Rectal smooth muscle tissue (tissue), 1 donor: ENCODE results near the gene ATP6V1G1.
A peak's percentile ranks its signal among the peaks of the same experiment; 100 is the strongest.

ENCODE experiments used
- H3K27ac ChIP-seq: one replicate; pipeline ENCODE4 v1.7.0; 2013; ENCODE audit warnings: low read depth, low read length, inconsistent platforms
- H3K27me3 ChIP-seq: one replicate; pipeline ENCODE4 v1.7.0; 2013; ENCODE audit warnings: low read length; ENCODE audit not compliant: control insufficient read depth, insufficient read depth
- H3K36me3 ChIP-seq: one replicate; pipeline ENCODE4 v1.7.0; 2013; ENCODE audit warnings: low read length; ENCODE audit not compliant: control insufficient read depth, insufficient read depth
- H3K4me1 ChIP-seq: one replicate; pipeline ENCODE4 v1.7.0; 2013; ENCODE audit warnings: low read length; ENCODE audit not compliant: control insufficient read depth, insufficient read depth
- H3K4me3 ChIP-seq: one replicate; pipeline ENCODE4 v1.7.0; 2013; ENCODE audit warnings: low read length
- H3K9ac ChIP-seq: one replicate; pipeline ENCODE4 v1.7.0; 2013; ENCODE audit warnings: low read length

The ATP6V1G1 gene, protein sequence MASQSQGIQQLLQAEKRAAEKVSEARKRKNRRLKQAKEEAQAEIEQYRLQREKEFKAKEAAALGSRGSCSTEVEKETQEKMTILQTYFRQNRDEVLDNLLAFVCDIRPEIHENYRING

DNA sequence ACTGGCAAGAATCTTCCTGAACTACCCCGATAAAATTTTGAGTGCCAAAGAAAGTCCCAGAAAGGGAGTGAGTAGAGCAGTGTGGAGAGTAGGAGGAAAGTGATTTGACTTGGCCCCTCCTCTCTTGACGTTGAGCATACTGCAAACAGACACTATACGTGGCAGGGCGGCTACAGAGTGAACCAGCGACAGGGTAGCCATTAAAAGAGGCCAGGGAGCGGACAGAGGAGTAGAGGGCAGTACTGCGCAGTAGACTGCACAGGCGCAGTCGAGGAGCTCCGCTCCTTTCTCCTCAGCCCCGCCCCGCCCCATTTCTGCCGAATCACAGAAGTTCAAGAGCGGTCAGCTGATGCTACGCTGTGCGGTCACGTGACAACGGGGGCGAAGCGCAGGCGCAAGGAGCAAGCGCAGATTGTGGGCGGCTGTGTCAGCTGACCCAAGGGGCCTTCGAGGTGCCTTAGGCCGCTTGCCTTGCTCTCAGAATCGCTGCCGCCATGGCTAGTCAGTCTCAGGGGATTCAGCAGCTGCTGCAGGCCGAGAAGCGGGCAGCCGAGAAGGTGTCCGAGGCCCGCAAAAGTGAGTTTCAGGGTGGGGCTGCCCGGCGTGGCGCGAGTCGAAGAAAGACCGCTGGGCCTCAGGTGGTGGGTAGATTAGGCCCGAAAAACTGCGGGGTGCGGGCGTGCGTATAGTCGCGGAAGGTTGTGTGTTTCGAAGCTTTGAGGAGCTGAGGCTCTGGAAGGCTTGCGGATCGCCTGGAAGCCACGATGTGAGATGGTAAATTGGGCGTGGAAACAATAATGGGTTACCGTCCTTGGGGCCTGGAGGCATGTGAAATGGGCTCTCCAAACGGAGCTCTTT is at the start of gene ATP6V1G1:
ATP6V1G1 (plus strand) TSS at position 425 of the 858 bp plus-strand sequence; CDS start at position 495, 70 bp downstream.
- H3K4me1 ChIP-seq = peaks cover 19% of the 10 kb centered on the region
- peak within 1 kb of the TSS; percentile 54 for H3K9ac ChIP-seq
- peak within 1 kb of the TSS; percentile 64 for H3K4me3 ChIP-seq
- no peaks in the 10 kb centered on the region for H3K27me3 ChIP-seq
- no peaks in the 10 kb centered on the region for H3K36me3 ChIP-seq
- peak within 1 kb of the TSS; percentile 96 for H3K27ac ChIP-seq

GRCh38 chr9:114538241-114538640 is 49.3 kb upstream of the ATP6V1G1 start:
- Histone ChIP-seq H3K9ac (no peak overlapping the region), H3K4me1 (no peaks in the 10 kb centered on the region), H3K36me3 (no peaks in the 10 kb centered on the region), H3K27me3 (no peaks in the 10 kb centered on the region), H3K27ac (no peak overlapping the region), H3K4me3 (no peak overlapping the region)

DNA sequence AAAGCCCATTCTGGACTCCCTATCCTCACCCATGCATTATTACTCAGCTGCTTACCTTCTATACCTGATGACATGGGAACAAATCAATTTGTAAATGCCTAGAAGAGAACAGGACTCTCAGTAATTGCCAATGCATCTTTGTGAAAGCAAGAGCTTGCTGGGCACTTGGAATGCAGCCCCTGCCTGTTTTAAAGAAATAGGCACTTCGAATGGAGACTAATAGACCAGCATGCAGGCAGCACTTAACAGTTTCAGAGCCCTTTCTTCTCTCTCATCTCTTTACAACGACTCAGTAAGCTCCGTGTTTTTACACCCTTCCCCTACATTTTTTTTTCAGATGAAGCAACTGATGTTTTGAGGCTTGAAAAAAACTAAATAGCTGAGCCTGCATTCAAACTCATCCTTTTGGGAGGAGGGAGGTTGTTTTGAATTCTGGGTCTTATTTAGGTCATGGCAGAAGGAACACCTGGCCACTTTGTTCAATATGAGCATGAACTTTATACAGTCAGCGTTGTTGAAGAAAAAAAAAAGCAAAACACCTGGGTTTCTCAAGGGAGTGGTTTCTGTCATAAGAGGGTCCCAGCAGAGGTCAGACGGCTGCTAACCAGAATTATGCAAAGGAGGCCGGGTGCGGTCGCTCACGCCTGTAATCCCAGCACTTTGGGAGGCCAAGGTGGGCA is 47.7 kb upstream of the ATP6V1G1 start:
- no peaks in the 10 kb centered on the region for H3K27me3 ChIP-seq
- H3K4me3 ChIP-seq = no peak overlapping the region
- no peak overlapping the region for H3K27ac ChIP-seq

GRCh38 chr9:114545055-114545454 is 42.5 kb upstream of the ATP6V1G1 start:
- Histone ChIP-seq H3K27me3 (no peaks in the 10 kb centered on the region), H3K36me3 (no peaks in the 10 kb centered on the region), H3K27ac (no peak overlapping the region), H3K4me1 (no peaks in the 10 kb centered on the region), H3K4me3 (no peak overlapping the region), H3K9ac (no peak overlapping the region)

More for the DNA sequence above, 47.7 kb upstream of the ATP6V1G1 start:
- Histone ChIP-seq H3K36me3 (no peaks in the 10 kb centered on the region), H3K4me1 (no peaks in the 10 kb centered on the region), H3K9ac (no peak overlapping the region)

- Histone ChIP-seq H3K4me1 (no peaks in the 10 kb centered on the region), H3K27ac (no peak overlapping the region), H3K27me3 (no peaks in the 10 kb centered on the region), H3K4me3 (no peak overlapping the region), H3K36me3 (no peaks in the 10 kb centered on the region), H3K9ac (no peak overlapping the region)
These were observed 40.7 kb upstream of the ATP6V1G1 start for GRCh38 chr9:114546851-114547250.

DNA sequence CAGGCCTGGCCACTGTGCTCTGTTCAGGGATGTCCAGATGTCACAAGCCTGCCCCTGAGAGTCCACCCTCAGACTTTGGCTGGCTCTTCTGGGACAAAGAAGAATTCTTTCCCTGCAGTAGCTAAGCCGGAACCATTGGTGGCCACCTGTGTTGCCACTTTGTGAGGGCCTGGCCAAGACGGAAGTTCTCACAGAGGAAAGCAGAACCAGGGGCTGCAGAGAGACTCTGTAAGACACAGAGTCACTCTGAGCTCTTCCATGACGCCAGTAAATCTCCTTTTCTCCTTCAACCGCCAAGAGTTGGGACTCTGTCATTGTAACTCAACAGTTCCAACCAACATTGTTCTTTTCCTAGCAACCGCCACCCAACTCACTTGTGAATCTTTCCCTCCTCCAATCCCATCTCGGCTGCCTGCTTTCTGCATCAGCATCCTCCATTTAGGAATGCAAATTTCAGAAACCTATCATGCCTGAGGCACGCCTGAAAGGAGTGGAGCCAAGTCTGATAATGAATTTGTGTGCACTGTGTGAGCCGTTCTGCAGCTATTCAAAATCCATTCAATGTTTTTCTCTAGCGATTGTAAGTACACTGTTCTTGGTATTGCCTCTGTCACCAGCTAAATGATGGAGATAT is 37.8 kb upstream of the ATP6V1G1 start:
- H3K36me3 ChIP-seq = no peaks in the 10 kb centered on the region
- peaks cover 2% of the 10 kb centered on the region for H3K4me1 ChIP-seq
- H3K9ac ChIP-seq = no peak overlapping the region
- no peak overlapping the region for H3K27ac ChIP-seq
- no peak overlapping the region for H3K4me3 ChIP-seq
- no peaks in the 10 kb centered on the region for H3K27me3 ChIP-seq

- H3K27me3 ChIP-seq = no peaks in the 10 kb centered on the region
- H3K9ac ChIP-seq = no peak overlapping the region
- no peaks in the 10 kb centered on the region for H3K36me3 ChIP-seq
- no peak overlapping the region for H3K4me3 ChIP-seq
- peaks cover 2% of the 10 kb centered on the region for H3K4me1 ChIP-seq
- H3K27ac ChIP-seq = no peak overlapping the region
These were observed 35.6 kb upstream of the ATP6V1G1 start for GRCh38 chr9:114551750-114552685.

DNA sequence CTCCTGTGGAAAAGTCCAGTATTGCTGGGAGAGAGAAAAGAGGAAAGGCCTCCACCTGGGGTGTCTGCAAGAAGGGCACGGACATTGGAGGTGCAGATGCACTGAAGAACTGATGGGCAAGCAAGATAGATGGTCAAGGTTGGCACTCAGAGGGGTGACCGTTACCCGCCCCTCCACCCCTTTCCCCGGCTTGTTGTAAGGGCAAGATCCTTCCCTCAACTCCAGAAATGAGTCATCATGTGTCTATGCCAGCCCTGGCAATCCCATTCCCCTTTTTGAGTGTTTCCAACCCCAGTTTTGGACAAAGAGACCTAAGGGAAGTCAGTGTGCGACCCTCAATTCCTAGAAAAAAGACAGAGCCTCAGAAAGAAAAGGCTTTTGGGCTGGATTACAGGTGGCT is 34.9 kb upstream of the ATP6V1G1 start:
- Histone ChIP-seq H3K27me3 (no peaks in the 10 kb centered on the region), H3K4me1 (peaks cover 2% of the 10 kb centered on the region), H3K27ac (no peak overlapping the region), H3K36me3 (no peaks in the 10 kb centered on the region), H3K4me3 (no peak overlapping the region), H3K9ac (no peak overlapping the region)

- Histone ChIP-seq H3K9ac (no peak overlapping the region), H3K27ac (no peak overlapping the region), H3K36me3 (no peaks in the 10 kb centered on the region), H3K4me1 (peaks cover 2% of the 10 kb centered on the region), H3K4me3 (no peak overlapping the region), H3K27me3 (no peaks in the 10 kb centered on the region)
These were observed 34.4 kb upstream of the ATP6V1G1 start for GRCh38 chr9:114553202-114553601.

DNA sequence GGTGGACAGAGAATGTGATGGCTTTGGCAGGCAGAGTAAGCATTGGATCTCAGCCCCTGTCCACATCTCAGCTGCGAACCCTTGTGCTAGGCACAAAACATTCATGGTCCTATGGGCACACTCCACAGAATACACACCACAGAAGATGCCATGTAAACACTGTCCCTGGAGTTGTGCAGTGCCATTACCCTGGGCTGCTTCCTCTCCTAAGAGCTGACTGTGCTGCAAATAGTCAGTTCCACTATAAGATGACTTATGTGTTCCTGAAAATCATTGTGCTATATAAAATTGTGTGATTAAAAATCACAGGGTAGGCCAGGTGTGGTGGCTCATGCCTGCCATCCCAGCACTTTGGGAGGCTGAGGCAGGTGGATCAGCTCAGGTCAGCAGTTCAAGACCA is 31.9 kb upstream of the ATP6V1G1 start:
- Histone ChIP-seq H3K27me3 (no peaks in the 10 kb centered on the region), H3K9ac (no peak overlapping the region), H3K27ac (no peak overlapping the region), H3K4me1 (peaks cover 2% of the 10 kb centered on the region), H3K4me3 (no peak overlapping the region), H3K36me3 (no peaks in the 10 kb centered on the region)

DNA sequence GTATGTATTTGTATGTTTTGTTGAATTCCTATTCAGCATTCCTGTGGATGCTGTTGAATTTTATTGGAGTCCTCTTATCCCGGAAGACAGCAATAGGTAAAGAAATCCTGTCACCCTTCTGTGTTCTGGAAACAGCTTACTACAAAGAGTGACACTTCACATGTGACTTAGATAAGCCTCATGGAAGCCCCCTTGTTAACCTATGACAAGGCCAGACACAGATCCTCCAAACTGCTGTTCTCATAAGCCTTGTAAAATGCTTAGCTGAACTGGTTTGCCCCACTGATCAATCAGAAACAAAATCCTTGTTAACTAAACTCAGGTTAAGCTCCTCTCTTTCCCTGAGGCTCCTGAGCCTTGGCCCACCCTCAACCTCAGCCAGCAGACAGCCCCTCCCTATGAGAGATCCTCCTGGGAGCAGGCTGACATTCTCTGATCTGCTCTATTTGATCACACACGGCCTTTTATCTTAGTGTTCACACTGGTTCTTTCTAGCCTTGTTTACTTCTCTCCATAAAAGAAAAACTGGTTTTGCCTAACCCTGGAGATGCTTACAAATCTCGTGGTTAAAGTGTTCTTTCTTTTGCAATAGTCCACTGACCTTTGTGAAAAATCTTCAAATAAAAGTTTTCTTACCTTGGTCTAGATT is 29.4 kb upstream of the ATP6V1G1 start:
- no peak overlapping the region for H3K27ac ChIP-seq

More for the DNA sequence above, 29.4 kb upstream of the ATP6V1G1 start:
- Histone ChIP-seq H3K36me3 (no peaks in the 10 kb centered on the region), H3K27me3 (no peaks in the 10 kb centered on the region), H3K4me3 (no peak overlapping the region), H3K9ac (no peak overlapping the region), H3K4me1 (no peaks in the 10 kb centered on the region)
